ENCODE measurements around the gene NRARP. TPM values are rescaled to one million over a fixed set of nuclear protein-coding genes. Genes with fewer than 3 reads are reported as not detected.

NRARP gene
- total and polyA plus RNA-seq, 7 donors: 1.8 to 24.7 (median 11.6) TPM; not detected in 1

- Histone ChIP-seq H3K27ac (no peak overlapping the region), H3K27me3 (peaks cover 17 to 72% (median 60%) of the 10 kb centered on the region in 3 donors), H3K9me3 (no peaks in the 10 kb centered on the region), H3K36me3 (peaks cover 0 to 6% (median 0%) of the 10 kb centered on the region in 4 donors), H3K4me1 (peaks cover 0 to 29% (median 18%) of the 10 kb centered on the region in 4 donors), H3K4me3 (no peak overlapping the region)
- DNase-seq: no peak
- WGBS, 2 donors: 75 to 79% methylated on average over 39 of the region's 39 CpGs
- TF ChIP-seq, protein P1, sequence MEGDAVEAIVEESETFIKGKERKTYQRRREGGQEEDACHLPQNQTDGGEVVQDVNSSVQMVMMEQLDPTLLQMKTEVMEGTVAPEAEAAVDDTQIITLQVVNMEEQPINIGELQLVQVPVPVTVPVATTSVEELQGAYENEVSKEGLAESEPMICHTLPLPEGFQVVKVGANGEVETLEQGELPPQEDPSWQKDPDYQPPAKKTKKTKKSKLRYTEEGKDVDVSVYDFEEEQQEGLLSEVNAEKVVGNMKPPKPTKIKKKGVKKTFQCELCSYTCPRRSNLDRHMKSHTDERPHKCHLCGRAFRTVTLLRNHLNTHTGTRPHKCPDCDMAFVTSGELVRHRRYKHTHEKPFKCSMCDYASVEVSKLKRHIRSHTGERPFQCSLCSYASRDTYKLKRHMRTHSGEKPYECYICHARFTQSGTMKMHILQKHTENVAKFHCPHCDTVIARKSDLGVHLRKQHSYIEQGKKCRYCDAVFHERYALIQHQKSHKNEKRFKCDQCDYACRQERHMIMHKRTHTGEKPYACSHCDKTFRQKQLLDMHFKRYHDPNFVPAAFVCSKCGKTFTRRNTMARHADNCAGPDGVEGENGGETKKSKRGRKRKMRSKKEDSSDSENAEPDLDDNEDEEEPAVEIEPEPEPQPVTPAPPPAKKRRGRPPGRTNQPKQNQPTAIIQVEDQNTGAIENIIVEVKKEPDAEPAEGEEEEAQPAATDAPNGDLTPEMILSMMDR (IDR thresholded peaks at IDR 0.05): no peak
- TF ChIP-seq POLR2AphosphoS5 (IDR thresholded peaks at IDR 0.05) (no peak), EP300 (IDR thresholded peaks at IDR 0.05) (no peak), POLR2A (IDR thresholded peaks at IDR 0.05) (no peak)
- intact Hi-C loops (cut with DNase I): no loop called here
Measured at GRCh38 chr9:137281345-137282116, 20.5 kb downstream of the NRARP start.

- no peak overlapping the region for H3K4me3 ChIP-seq
- H3K4me1 ChIP-seq: peaks cover 0 to 35% (median 24%) of the 10 kb centered on the region in 4 donors
- 42 to 47% methylated on average over 85 of the region's 85 CpGs for WGBS, 2 donors
- peaks cover 19 to 80% (median 63%) of the 10 kb centered on the region in 3 donors for H3K27me3 ChIP-seq
- intact Hi-C loops (cut with DNase I): no loop called here
- no peak for DNase-seq
- H3K9me3 ChIP-seq: no peaks in the 10 kb centered on the region
- TF ChIP-seq, protein P1 (IDR thresholded peaks at IDR 0.05): no peak
- TF ChIP-seq POLR2A (IDR thresholded peaks at IDR 0.05) (no peak), POLR2AphosphoS5 (IDR thresholded peaks at IDR 0.05) (no peak), EP300 (IDR thresholded peaks at IDR 0.05) (no peak)
- no peak overlapping the region for H3K27ac ChIP-seq
- peaks cover 0 to 6% (median 0%) of the 10 kb centered on the region in 4 donors for H3K36me3 ChIP-seq
Measured at GRCh38 chr9:137280474-137281344, 21.4 kb downstream of the NRARP start.

- Histone ChIP-seq H3K4me3 (no peak overlapping the region), H3K36me3 (peaks cover 0 to 6% (median 0%) of the 10 kb centered on the region in 4 donors)
- DNase-seq: no peak
Measured at GRCh38 chr9:137279741-137280473, 22.2 kb downstream of the NRARP start.

More at GRCh38 chr9:137279741-137280473, 22.2 kb downstream of the NRARP start:
- no peak for TF ChIP-seq POLR2A (IDR thresholded peaks at IDR 0.05)
- TF ChIP-seq, protein P1 (IDR thresholded peaks at IDR 0.05): no peak
- no peak for TF ChIP-seq EP300 (IDR thresholded peaks at IDR 0.05)
- no peak for TF ChIP-seq POLR2AphosphoS5 (IDR thresholded peaks at IDR 0.05)
- Histone ChIP-seq H3K4me1 (peaks cover 0 to 35% (median 24%) of the 10 kb centered on the region in 4 donors), H3K27me3 (peaks cover 19 to 85% (median 63%) of the 10 kb centered on the region in 3 donors), H3K9me3 (no peaks in the 10 kb centered on the region), H3K27ac (no peak overlapping the region)
- intact Hi-C loops (cut with DNase I): no loop called here
- WGBS, 2 donors: 78 to 92% methylated on average over 41 of the region's 41 CpGs

Data from sigmoid colon (tissue), 7 donors.